Omental fat pad (tissue), 4 donors: ENCODE results near the gene CPNE5. TPM values are rescaled to one million over a fixed set of nuclear protein-coding genes. Genes with fewer than 3 reads are reported as not detected.
"Not testable (repeated sequence)": the region's sequence is repeated elsewhere in the genome, so short reads cannot be mapped to it uniquely, and the experiment has no call there.

Experiments
- ATAC-seq: fragments of 150-250 bp; one replicate; pipeline ENCODE4 v1.9.1; 2016; ENCODE audit warnings: mild to moderate bottlenecking, moderate library complexity; ENCODE audit not compliant: low FRiP score
- DNase-seq: peaks from one replicate; pipeline ENCODE4 v3.0.0-alpha.2; 2019; ENCODE audit warnings: low spot score
- total RNA-seq, 4 donors: library from RNA; depleted of rRNA; stranded (reverse); fragments of >200 nt; gene quantifications; one replicate each; pipeline ENCODE4 v1.1.0, GENCODE V29; 2016
- TF ChIP-seq, protein P1 (sequence below), 3 donors: fragments of 450-650 bp; IDR thresholded peaks; one replicate each; pipeline ENCODE4 v1.5.1; 2016 to 2017; ENCODE audit warnings: antibody characterized with exemption in 3 of 3, mild to moderate bottlenecking in 3 of 3, moderate library complexity in 2 of 3

Gene CPNE5
- total RNA-seq, 4 donors from 2014 or later, result 0.47 to 20.3 (median 7.6) TPM

DNA sequence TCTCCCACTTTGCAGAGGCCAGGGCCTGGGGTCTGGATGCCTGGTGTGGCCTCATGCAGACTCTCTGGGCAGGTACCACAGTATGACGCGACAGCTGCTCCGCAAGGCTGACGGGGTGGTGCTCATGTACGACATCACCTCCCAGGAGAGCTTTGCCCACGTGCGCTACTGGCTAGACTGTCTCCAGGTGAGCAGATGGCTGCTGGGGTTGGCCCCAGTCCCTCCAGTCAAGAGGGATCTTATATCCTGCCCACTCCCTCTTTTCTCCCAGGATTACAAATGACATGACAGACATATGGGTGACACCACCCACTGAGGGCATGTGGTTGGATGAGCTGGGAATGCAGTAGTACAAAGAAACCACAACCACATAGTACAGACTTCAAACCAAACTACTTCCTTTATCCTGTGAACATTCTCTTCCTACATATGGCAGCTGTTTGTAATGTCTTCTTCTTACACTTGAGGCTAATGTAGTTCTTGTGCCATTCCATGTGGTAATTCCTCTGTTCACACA is 111.7 kb downstream of the CPNE5 start:
- DNase-seq (no peak), ATAC-seq (no peak)
- TF ChIP-seq, protein P1, sequence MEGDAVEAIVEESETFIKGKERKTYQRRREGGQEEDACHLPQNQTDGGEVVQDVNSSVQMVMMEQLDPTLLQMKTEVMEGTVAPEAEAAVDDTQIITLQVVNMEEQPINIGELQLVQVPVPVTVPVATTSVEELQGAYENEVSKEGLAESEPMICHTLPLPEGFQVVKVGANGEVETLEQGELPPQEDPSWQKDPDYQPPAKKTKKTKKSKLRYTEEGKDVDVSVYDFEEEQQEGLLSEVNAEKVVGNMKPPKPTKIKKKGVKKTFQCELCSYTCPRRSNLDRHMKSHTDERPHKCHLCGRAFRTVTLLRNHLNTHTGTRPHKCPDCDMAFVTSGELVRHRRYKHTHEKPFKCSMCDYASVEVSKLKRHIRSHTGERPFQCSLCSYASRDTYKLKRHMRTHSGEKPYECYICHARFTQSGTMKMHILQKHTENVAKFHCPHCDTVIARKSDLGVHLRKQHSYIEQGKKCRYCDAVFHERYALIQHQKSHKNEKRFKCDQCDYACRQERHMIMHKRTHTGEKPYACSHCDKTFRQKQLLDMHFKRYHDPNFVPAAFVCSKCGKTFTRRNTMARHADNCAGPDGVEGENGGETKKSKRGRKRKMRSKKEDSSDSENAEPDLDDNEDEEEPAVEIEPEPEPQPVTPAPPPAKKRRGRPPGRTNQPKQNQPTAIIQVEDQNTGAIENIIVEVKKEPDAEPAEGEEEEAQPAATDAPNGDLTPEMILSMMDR (IDR thresholded peaks at IDR 0.05), result no peak

DNA sequence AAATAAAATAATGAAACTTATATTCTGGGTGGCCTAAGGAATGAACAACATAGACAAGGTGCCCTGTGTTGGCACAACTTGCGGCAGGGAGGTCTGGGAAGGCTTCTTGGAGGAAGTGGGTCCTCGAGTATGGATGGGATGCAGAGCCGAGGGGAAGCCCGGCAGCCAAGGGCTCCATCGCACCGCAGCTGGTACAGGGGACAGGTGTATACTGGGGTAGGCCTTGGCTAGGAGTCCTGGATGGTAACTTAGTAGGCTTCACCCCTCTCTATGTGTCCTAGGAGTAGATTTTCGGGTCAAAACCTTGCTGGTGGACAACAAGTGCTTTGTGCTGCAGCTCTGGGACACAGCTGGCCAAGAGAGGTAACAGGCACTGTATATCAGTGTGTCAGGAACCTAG is 113.7 kb downstream of the CPNE5 start:
- ATAC-seq (no peak), DNase-seq (no peak)
- TF ChIP-seq, protein P1 (IDR thresholded peaks at IDR 0.05), result no peak

GRCh38 chr6:36724514-36725390 is 114.5 kb downstream of the CPNE5 start:
- no peak for ATAC-seq
- DNase-seq, result peak; percentile 89
- TF ChIP-seq, protein P1 (IDR thresholded peaks at IDR 0.05), result no peak

DNA sequence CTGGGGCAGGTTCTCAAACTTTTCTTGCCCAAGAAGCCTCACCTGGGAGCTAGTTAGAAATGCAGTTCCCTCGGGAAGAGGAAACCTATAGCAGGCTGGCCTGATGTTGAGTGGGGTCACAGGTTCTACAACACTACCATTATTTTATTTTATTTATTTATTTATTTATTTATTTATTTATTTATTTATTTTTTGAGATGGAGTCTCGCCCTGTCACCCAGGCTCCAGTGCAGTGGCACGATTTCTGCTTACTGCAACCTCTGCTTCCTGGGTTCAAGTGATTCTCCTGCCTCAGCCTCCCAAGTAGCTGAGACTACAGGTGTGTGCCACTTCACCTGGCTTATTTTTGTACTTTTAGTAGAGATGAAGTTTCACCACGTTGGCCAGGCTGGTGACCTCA is 115.3 kb downstream of the CPNE5 start:
- ATAC-seq, DNase-seq: not testable (repeated sequence)

DNA sequence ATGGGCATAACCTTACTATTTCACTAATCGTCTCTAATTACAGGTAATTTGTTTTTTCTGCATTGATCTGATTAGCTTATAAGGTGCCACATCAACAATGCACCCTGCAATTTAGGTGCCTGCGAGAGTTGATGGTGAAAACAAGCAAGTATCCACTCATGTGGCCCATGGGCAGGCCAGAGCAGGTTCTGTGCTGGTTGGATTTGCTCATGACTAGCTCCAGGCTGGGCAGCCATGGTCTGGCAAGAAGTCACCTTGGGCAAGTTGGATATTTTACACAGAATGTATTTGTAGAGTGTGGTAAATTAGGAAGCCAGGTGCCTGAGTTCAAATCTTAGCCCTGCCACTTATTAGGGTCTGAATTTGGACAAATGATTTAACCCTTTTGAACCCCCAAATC is 116.4 kb downstream of the CPNE5 start:
- no peak for ATAC-seq
- TF ChIP-seq, protein P1 (IDR thresholded peaks at IDR 0.05), result no peak

GRCh38 chr6:36722365-36722764 is 116.9 kb downstream of the CPNE5 start:
- ATAC-seq (no peak), DNase-seq (no peak)
- TF ChIP-seq, protein P1 (IDR thresholded peaks at IDR 0.05), result no peak

More for the DNA sequence above, 116.4 kb downstream of the CPNE5 start:
- DNase-seq, result no peak

- ATAC-seq (no peak), DNase-seq (no peak)
- TF ChIP-seq, protein P1 (IDR thresholded peaks at IDR 0.05), result no peak
These were observed 117.7 kb downstream of the CPNE5 start for GRCh38 chr6:36721369-36722140.
